22Rv1 (cell line): Measurements from ENCODE around the gene SDSL.

Source experiments
- H3K27ac ChIP-seq: fragments of 450-650 bp; 2 replicates; pipeline ENCODE4 v1.5.1; 2017
- ZFX ChIP-seq: fragments of 450-650 bp; IDR thresholded peaks from 2 replicates; pipeline ENCODE4 v1.6.1; 2017; ENCODE audit warnings: antibody characterized with exemption, borderline replicate concordance
- TF ChIP-seq, protein P1 (sequence below): fragments of 450-650 bp; IDR thresholded peaks from 2 replicates; pipeline ENCODE4 v1.5.1; 2017; ENCODE audit warnings: mild to moderate bottlenecking

Gene SDSL

DNA sequence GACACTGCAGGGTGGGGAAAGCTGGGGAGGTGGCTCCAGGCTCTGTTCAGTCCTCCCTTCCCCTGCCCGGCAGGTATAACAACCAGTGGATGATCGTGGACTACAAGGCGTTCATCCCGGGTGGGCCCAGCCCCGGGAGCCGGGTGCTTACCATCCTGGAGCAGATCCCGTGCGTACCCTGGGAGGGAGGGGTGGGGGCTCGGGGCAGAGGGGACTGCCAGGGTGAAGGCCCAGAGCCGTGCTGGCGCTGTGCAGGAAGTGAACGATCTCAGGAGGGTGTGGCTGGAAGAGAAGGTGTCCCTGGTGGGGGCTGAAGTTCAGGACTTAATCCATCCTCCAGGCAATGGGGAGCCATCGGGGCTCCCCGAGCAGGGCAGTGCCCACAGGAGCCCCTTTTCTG, 37.4 kb upstream of the SDSL start:
- TF ChIP-seq, protein P1, sequence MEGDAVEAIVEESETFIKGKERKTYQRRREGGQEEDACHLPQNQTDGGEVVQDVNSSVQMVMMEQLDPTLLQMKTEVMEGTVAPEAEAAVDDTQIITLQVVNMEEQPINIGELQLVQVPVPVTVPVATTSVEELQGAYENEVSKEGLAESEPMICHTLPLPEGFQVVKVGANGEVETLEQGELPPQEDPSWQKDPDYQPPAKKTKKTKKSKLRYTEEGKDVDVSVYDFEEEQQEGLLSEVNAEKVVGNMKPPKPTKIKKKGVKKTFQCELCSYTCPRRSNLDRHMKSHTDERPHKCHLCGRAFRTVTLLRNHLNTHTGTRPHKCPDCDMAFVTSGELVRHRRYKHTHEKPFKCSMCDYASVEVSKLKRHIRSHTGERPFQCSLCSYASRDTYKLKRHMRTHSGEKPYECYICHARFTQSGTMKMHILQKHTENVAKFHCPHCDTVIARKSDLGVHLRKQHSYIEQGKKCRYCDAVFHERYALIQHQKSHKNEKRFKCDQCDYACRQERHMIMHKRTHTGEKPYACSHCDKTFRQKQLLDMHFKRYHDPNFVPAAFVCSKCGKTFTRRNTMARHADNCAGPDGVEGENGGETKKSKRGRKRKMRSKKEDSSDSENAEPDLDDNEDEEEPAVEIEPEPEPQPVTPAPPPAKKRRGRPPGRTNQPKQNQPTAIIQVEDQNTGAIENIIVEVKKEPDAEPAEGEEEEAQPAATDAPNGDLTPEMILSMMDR, result no peak
- no peak for TF ChIP-seq ZFX
- no peak overlapping the region for H3K27ac ChIP-seq

DNA sequence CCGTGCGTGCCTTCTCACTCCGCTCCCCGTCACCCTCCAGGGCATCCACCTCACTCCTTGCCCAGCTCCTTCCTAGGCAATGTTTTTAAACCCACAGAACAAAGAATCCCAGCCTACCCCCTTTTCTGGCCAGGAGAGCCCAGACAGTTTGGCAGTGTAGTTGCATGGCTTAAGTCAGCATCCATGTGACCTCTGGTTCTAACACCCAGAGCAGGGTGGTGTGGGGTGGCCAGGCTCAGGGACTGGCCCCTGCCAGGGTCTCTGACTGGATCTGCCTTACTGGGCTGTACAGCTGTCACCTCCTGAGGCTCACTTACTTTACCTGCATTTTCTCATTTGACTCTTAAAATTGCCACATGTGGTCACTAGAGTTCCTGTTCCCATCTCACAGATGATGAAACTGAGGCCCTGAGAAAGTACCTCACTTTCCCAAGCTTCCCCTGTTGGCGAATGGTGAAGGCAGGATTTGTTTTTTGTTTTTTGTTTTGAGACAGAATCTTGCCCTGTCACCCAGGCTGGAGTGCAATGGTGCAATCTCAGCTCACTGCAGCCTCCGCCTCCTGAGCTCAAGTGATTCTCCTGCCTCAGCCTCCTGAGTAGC, 36.8 kb upstream of the SDSL start:
- no peak for TF ChIP-seq ZFX
- TF ChIP-seq, protein P1, result no peak
- no peak overlapping the region for H3K27ac ChIP-seq

DNA sequence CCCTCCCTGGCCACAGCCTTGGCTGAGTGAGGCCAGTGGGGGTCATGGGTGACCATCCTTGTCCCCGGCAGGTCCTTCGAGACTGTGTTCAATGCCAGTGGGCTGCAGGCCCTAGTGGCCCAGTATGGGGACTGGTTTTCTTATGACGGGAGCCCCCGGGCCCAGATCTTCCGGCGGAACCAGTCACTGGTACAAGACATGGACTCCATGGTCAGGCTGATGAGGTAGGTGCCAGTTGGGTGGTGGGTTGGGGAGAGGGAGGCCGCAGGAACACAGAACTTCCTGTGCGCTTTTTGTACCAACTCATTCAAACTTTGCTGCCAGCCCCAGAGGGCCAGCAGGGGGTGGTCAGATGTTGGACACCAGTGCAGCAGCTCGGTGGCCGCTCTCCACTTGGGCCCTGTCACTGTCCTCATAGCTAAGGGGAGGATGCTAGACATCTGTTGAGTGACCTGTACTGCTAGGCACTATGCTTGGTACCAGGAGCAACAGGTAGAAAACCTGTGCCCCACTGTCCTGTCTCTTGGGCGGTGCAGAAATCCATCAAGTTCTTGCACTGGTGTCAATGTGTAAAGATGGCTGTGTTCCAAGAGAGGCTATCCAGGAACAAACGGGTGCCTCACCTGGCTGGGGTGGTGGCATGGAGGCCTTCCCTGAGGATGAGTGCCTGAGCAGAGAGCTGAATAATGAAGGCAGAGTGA, 35.2 kb upstream of the SDSL start:
- no peak for TF ChIP-seq ZFX
- TF ChIP-seq, protein P1, result no peak
- H3K27ac ChIP-seq, result no peak overlapping the region

DNA sequence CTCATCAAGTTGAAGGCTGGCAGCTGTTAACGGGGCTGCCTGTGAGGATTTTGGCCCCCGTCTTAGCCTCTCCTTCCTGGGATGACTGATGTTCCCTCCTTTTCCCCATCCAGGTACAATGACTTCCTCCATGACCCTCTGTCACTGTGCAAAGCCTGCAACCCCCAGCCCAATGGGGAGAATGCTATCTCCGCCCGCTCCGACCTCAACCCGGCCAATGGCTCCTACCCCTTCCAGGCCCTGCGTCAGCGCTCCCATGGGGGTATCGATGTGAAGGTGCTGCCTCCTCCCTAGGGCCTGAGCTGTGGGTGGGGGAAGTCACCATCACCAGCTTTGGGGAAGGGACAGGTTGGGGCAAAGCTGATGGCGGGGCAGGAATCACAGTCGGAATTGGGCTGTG, 34.5 kb upstream of the SDSL start:
- H3K27ac ChIP-seq, result no peak overlapping the region
- TF ChIP-seq, protein P1, result no peak
- TF ChIP-seq ZFX, result no peak

DNA sequence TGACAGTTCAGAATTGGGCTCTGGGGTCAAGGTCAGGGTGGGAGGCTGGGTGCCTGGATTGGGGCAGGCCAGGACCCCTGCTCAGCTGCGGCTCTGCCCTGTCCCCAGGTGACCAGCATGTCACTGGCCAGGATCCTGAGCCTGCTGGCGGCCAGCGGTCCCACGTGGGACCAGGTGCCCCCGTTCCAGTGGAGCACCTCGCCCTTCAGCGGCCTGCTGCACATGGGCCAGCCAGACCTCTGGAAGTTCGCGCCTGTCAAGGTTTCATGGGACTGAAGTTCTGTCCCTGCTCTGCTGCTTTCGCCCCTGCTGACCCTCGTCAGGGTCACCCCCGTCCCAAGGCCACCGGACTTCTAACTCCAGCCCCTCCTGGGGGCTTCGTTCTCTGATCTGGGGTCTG, 33.8 kb upstream of the SDSL start:
- no peak for TF ChIP-seq ZFX
- TF ChIP-seq, protein P1, result no peak
- no peak overlapping the region for H3K27ac ChIP-seq

DNA sequence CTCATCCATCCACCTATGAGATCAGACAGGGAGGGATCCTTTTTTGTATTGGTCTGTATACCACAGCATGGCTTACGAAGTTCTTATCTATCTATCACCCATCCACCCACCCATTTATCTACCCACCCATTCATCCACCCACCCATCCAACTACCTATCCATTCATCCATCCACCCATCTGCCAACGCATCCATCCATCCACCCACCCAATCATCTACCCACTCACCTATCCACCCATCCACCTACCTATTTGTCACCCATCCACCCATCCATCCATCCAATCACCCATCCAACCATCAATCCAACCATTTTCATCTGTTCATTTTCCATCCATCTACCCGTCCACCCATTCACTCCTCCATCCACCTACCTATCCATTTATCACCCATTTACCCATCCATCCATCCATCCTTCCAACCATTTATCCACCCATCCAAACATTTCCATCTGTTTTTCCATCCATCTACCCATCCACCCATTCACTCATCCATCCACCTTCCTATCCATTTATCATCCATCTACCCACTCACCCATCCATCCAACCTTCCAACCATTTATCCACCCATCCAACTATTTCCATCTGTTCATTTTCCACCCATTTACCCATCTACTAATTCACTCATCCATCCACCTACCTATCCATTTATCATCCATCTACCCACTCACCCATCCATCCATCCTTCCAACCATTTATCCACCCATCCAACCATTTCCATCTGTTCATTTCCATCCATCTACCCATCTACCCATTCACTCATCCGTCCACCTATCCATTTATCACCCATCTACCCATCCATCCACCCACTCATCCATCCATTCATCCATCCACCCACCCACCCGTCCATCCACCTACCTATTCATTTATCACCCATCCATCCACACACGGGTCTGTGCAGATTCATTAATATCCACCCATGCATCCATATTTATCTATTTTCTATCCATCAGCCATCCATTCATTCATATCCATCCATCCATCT, 31.8 kb upstream of the SDSL start:
- H3K27ac ChIP-seq, result no peak overlapping the region

More for the DNA sequence above, 31.8 kb upstream of the SDSL start:
- TF ChIP-seq ZFX, result no peak
- TF ChIP-seq, protein P1, result no peak
